Right atrium auricular region (tissue), 2 donors: ENCODE measurements around the gene HINT3. TPM values are rescaled to one million over a fixed set of nuclear protein-coding genes. Genes with fewer than 3 reads are reported as not detected.

ENCODE experiments used
- DNase-seq: peaks from one replicate; pipeline ENCODE4 v3.0.0-alpha.2; 2019; ENCODE audit warnings: low spot score
- H3K27ac ChIP-seq, 2 donors: fragments of 200-600 bp; sonication (generic); 1 replicate in 1 of 2; 2 replicates in 1 of 2; pipeline ENCODE4 v1.5.1; 2016 to 2019
- H3K27me3 ChIP-seq, 2 donors: fragments of 200-600 bp; sonication (generic); one replicate each; pipeline versions ENCODE4 v1.5.1 to v1.6.0; 2017 to 2019
- H3K36me3 ChIP-seq: fragments of 200-600 bp; sonication (generic); one replicate; pipeline ENCODE4 v1.5.1; 2016
- H3K4me1 ChIP-seq, 2 donors: fragments of 200-600 bp; sonication (generic); one replicate each; pipeline versions ENCODE4 v1.5.1 to v1.6.0; 2017 to 2019
- H3K4me3 ChIP-seq, 2 donors: fragments of 200-600 bp; sonication (generic); 1 replicate in 1 of 2; 2 replicates in 1 of 2; pipeline ENCODE4 v1.5.1; 2017 to 2019; ENCODE audit warnings: mild to moderate bottlenecking in 1 of 2, moderate library complexity in 1 of 2
- H3K9me3 ChIP-seq, 2 donors: fragments of 200-600 bp; sonication (generic); one replicate each; pipeline ENCODE4 v1.5.1; 2019
- CTCF ChIP-seq, 2 donors: fragments of 200-600 bp; sonication (generic); IDR thresholded peaks; one replicate each; pipeline ENCODE4 v1.5.1; 2019; ENCODE audit warnings: antibody characterized with exemption in 2 of 2
- total RNA-seq, 2 donors: library from RNA; depleted of rRNA; stranded (reverse); fragments of >200 nt; gene quantifications; one replicate each; pipeline ENCODE4 v1.1.0, GENCODE V29; 2016

HINT3 gene
- total RNA-seq, 2 donors from 2014 or later = 16.6 to 30.2 TPM

DNA sequence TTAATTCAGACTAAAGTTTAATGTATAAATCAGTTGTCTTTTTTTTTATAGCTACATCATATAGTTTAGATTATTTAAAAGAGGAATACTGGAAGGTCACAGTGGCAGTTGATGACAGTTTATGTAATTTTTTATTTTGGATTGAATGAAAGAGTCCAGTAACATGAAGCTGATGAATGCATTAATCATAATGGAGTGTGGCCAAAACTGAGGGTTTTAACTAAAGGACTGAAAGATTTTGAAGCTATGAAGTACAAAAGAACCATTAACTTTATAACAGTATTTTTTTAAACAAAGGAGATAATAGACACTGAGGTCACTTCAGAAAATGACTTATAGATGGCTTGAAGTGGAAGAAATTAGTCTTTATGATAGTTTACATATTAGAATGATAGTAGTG lies 71.0 kb downstream of the HINT3 start:
- H3K27me3 ChIP-seq = no peaks in the 10 kb centered on the region
- H3K27ac ChIP-seq = no peak overlapping the region
- peaks cover 0 to 4% of the 10 kb centered on the region in 2 donors for H3K4me1 ChIP-seq
- H3K4me3 ChIP-seq = no peak overlapping the region
- no peaks in the 10 kb centered on the region for H3K9me3 ChIP-seq
- no peak for TF ChIP-seq CTCF (IDR thresholded peaks at IDR 0.05)
- no peak for DNase-seq
- peaks cover 14% of the 10 kb centered on the region for H3K36me3 ChIP-seq

Other genes with a start within 250 kb of the HINT3 start
- 1 to 10 TPM; 1.8 to 2.7 TPM for gene HEY2, start 207.1 kb upstream of the HINT3 start, total RNA-seq
- gene NCOA7, start 165.8 kb upstream of the HINT3 start, total RNA-seq = 10 to 100 TPM; 12.2 to 12.7 TPM
- gene TRMT11, start 29.8 kb downstream of the HINT3 start, total RNA-seq = 10 to 100 TPM in 1 of 2 donors, 1 to 10 TPM in 1; 9.7 to 10.1 TPM